Large intestine (tissue), 3 donors: ENCODE measurements around the gene MSANTD2. TPM values are rescaled to one million over a fixed set of nuclear protein-coding genes. Genes with fewer than 3 reads are reported as not detected.

ENCODE experiments used
- DNase-seq, 2 donors: peaks; one replicate each; pipeline versions ENCODE4 v3.0.0 to v3.0.0-alpha.2; 2013
- H3K27ac ChIP-seq: one replicate; pipeline ENCODE4 v1.5.1; 2013; ENCODE audit warnings: low read length
- H3K27me3 ChIP-seq: 2 replicates; pipeline ENCODE4 v1.6.1; 2013; ENCODE audit warnings: low read length; ENCODE audit not compliant: control insufficient read depth, insufficient read depth
- H3K36me3 ChIP-seq: 2 replicates; pipeline ENCODE4 v1.6.1; 2013; ENCODE audit warnings: low read length; ENCODE audit not compliant: control insufficient read depth, insufficient read depth
- H3K4me1 ChIP-seq: one replicate; pipeline ENCODE4 v1.6.1; 2013; ENCODE audit warnings: low read length; ENCODE audit not compliant: control insufficient read depth, insufficient read depth
- H3K4me3 ChIP-seq: one replicate; pipeline ENCODE4 v1.5.1; 2013; ENCODE audit warnings: low read length
- H3K9me3 ChIP-seq: one replicate; pipeline ENCODE4 v1.6.1; 2013; ENCODE audit warnings: mild to moderate bottlenecking, low read depth, low read length, moderate library complexity; ENCODE audit not compliant: control insufficient read depth
- WGBS: methylation state at CpG from one replicate; pipeline ENCODE4 v1.1.5; 2013; ENCODE audit warnings: low lambda C conversion rate; ENCODE audit not compliant: insufficient coverage; 5-methylcytosine and 5-hydroxymethylcytosine counted together
- polyA plus RNA-seq: library from polyadenylated mRNA; unstranded; fragments of 120-200 nt; gene quantifications from one replicate; pipeline ENCODE4 v1.2.1, GENCODE V29; 2013

MSANTD2 gene
- polyA plus RNA-seq, 1 donor = 23.2 TPM

- no peak overlapping the region for H3K4me3 ChIP-seq
- H3K9me3 ChIP-seq = no peaks in the 10 kb centered on the region
- peaks cover 2% of the 10 kb centered on the region for H3K27me3 ChIP-seq
- H3K27ac ChIP-seq = no peak overlapping the region
- no CpG with 5 or more reads among the region's 8 CpGs for WGBS
- H3K36me3 ChIP-seq = no peaks in the 10 kb centered on the region
- peak in 1 of 2 donors; percentile 26 for DNase-seq
- H3K4me1 ChIP-seq = no peaks in the 10 kb centered on the region
Observed at GRCh38 chr11:124823512-124824376, 23.5 kb upstream of the MSANTD2 start.

GRCh38 chr11:124821995-124822730 lies 22.0 kb upstream of the MSANTD2 start:
- 87% methylated on average over 3 of the region's 6 CpGs for WGBS

GRCh38 chr11:124817036-124817435 lies 16.8 kb upstream of the MSANTD2 start:
- no peak overlapping the region for H3K4me3 ChIP-seq
- DNase-seq = no peak
- H3K27me3 ChIP-seq = peaks cover 23% of the 10 kb centered on the region
- no peak overlapping the region for H3K27ac ChIP-seq
- no peaks in the 10 kb centered on the region for H3K9me3 ChIP-seq
- H3K4me1 ChIP-seq = no peaks in the 10 kb centered on the region
- WGBS = no CpG with 5 or more reads among the region's 3 CpGs
- no peaks in the 10 kb centered on the region for H3K36me3 ChIP-seq

More at GRCh38 chr11:124821995-124822730, 22.0 kb upstream of the MSANTD2 start:
- H3K27me3 ChIP-seq = peaks cover 14% of the 10 kb centered on the region
- no peak for DNase-seq
- H3K4me1 ChIP-seq = no peaks in the 10 kb centered on the region
- H3K9me3 ChIP-seq = no peaks in the 10 kb centered on the region
- no peak overlapping the region for H3K4me3 ChIP-seq
- H3K27ac ChIP-seq = no peak overlapping the region
- H3K36me3 ChIP-seq = no peaks in the 10 kb centered on the region

- no peak overlapping the region for H3K4me3 ChIP-seq
- H3K9me3 ChIP-seq = no peaks in the 10 kb centered on the region
- no peak for DNase-seq
- no peaks in the 10 kb centered on the region for H3K4me1 ChIP-seq
- H3K27ac ChIP-seq = no peak overlapping the region
- 88% methylated on average over 1 of the region's 1 CpG for WGBS
- no peaks in the 10 kb centered on the region for H3K36me3 ChIP-seq
- peaks cover 23% of the 10 kb centered on the region for H3K27me3 ChIP-seq
Observed at GRCh38 chr11:124814739-124815138, 14.5 kb upstream of the MSANTD2 start.

- Histone ChIP-seq H3K4me1 (no peaks in the 10 kb centered on the region), H3K4me3 (no peak overlapping the region), H3K36me3 (no peaks in the 10 kb centered on the region), H3K27me3 (peaks cover 16% of the 10 kb centered on the region), H3K9me3 (no peaks in the 10 kb centered on the region), H3K27ac (no peak overlapping the region)
- no CpG with 5 or more reads among the region's 1 CpG for WGBS
- DNase-seq = no peak
Observed at GRCh38 chr11:124812876-124813275, 12.7 kb upstream of the MSANTD2 start.

GRCh38 chr11:124811399-124812125 lies 11.4 kb upstream of the MSANTD2 start:
- no peak for DNase-seq
- Histone ChIP-seq H3K4me3 (no peak overlapping the region), H3K4me1 (no peaks in the 10 kb centered on the region), H3K27ac (no peak overlapping the region), H3K9me3 (no peaks in the 10 kb centered on the region), H3K27me3 (peaks cover 4% of the 10 kb centered on the region), H3K36me3 (no peaks in the 10 kb centered on the region)
- 86% methylated on average over 2 of the region's 10 CpGs for WGBS

- no CpG with 5 or more reads among the region's 6 CpGs for WGBS
- no peak overlapping the region for H3K27ac ChIP-seq
- DNase-seq = no peak
- H3K27me3 ChIP-seq = no peaks in the 10 kb centered on the region
- H3K36me3 ChIP-seq = no peaks in the 10 kb centered on the region
- H3K4me3 ChIP-seq = no peak overlapping the region
- no peaks in the 10 kb centered on the region for H3K9me3 ChIP-seq
- no peaks in the 10 kb centered on the region for H3K4me1 ChIP-seq
Observed at GRCh38 chr11:124807660-124808270, 7.6 kb upstream of the MSANTD2 start.

- WGBS = 100% methylated on average over 2 of the region's 5 CpGs
- Histone ChIP-seq H3K27me3 (no peaks in the 10 kb centered on the region), H3K9me3 (no peaks in the 10 kb centered on the region), H3K4me1 (no peaks in the 10 kb centered on the region), H3K36me3 (no peaks in the 10 kb centered on the region), H3K4me3 (no peak overlapping the region), H3K27ac (no peak overlapping the region)
- DNase-seq = no peak
Observed at GRCh38 chr11:124807201-124807600, 7.0 kb upstream of the MSANTD2 start.

- 80% methylated on average over 1 of the region's 3 CpGs for WGBS
- Histone ChIP-seq H3K27ac (no peak overlapping the region), H3K9me3 (no peaks in the 10 kb centered on the region), H3K36me3 (no peaks in the 10 kb centered on the region), H3K4me3 (no peak overlapping the region), H3K4me1 (no peaks in the 10 kb centered on the region), H3K27me3 (no peaks in the 10 kb centered on the region)
- DNase-seq = no peak
Observed at GRCh38 chr11:124804884-124805283, 4.7 kb upstream of the MSANTD2 start.
